ENCODE data around the gene C1orf167. TPM values are rescaled to one million over a fixed set of nuclear protein-coding genes. Genes with fewer than 3 reads are reported as not detected.

C1orf167 gene
- total RNA-seq, 2 donors from 2014 or later: 0.13 TPM; not detected in 1

GRCh38 chr1:11835441-11836225 lies 73.6 kb downstream of the C1orf167 start:
- peaks cover 6% of the 10 kb centered on the region for H3K4me1 Mint-ChIP-seq
- no peaks in the 10 kb centered on the region for H3K27me3 Mint-ChIP-seq
- H3K9me3 ChIP-seq (ENCODE audit: control insufficient read depth, low read length, poor library complexity, severe bottlenecking): no peaks in the 10 kb centered on the region
- H3K27ac Mint-ChIP-seq: no peak overlapping the region
- DNase-seq: no peak
- H3K36me3 Mint-ChIP-seq (ENCODE audit: low read depth): peaks cover 9% of the 10 kb centered on the region
- no peak for ATAC-seq
- H3K4me3 Mint-ChIP-seq: no peak overlapping the region

GRCh38 chr1:11836955-11837766 lies 75.2 kb downstream of the C1orf167 start:
- no peaks in the 10 kb centered on the region for H3K9me3 ChIP-seq (ENCODE audit: control insufficient read depth, low read length, poor library complexity, severe bottlenecking)
- no peak overlapping the region for H3K4me3 Mint-ChIP-seq
- DNase-seq: no peak
- peaks cover 6% of the 10 kb centered on the region for H3K4me1 Mint-ChIP-seq
- ATAC-seq: no peak
- no peaks in the 10 kb centered on the region for H3K27me3 Mint-ChIP-seq
- H3K36me3 Mint-ChIP-seq (ENCODE audit: low read depth): peaks cover 12% of the 10 kb centered on the region
- H3K27ac Mint-ChIP-seq: no peak overlapping the region

GRCh38 chr1:11837767-11838348 lies 75.9 kb downstream of the C1orf167 start:
- no peaks in the 10 kb centered on the region for H3K27me3 Mint-ChIP-seq
- ATAC-seq: no peak
- H3K27ac Mint-ChIP-seq: no peak overlapping the region
- no peaks in the 10 kb centered on the region for H3K9me3 ChIP-seq (ENCODE audit: control insufficient read depth, low read length, poor library complexity, severe bottlenecking)
- H3K4me1 Mint-ChIP-seq: peaks cover 9% of the 10 kb centered on the region
- DNase-seq: no peak
- H3K4me3 Mint-ChIP-seq: no peak overlapping the region
- peaks cover 11% of the 10 kb centered on the region for H3K36me3 Mint-ChIP-seq (ENCODE audit: low read depth)

GRCh38 chr1:11838349-11839272 lies 76.6 kb downstream of the C1orf167 start:
- H3K27ac Mint-ChIP-seq: peak overlapping the region; percentile 6
- peaks cover 12% of the 10 kb centered on the region for H3K4me1 Mint-ChIP-seq
- no peaks in the 10 kb centered on the region for H3K27me3 Mint-ChIP-seq
- peaks cover 11% of the 10 kb centered on the region for H3K36me3 Mint-ChIP-seq (ENCODE audit: low read depth)
- no peak overlapping the region for H3K4me3 Mint-ChIP-seq
- no peaks in the 10 kb centered on the region for H3K9me3 ChIP-seq (ENCODE audit: control insufficient read depth, low read length, poor library complexity, severe bottlenecking)
- ATAC-seq: peak; percentile 93
- DNase-seq: peak; percentile 55 to 72 (median 57)

Other genes starting within 250 kb of the C1orf167 start
- gene FBXO2, start 107.8 kb upstream of the C1orf167 start, total RNA-seq: 1 to 10 TPM; 1.3 to 2.2 TPM
- gene FBXO44, start 107.3 kb upstream of the C1orf167 start, total RNA-seq: 10 to 100 TPM; 36.2 to 36.5 TPM
- gene FBXO6, start 98.0 kb upstream of the C1orf167 start, total RNA-seq: 1 to 10 TPM; 2.7 to 4.2 TPM
- gene MAD2L2, start 81.0 kb upstream of the C1orf167 start, total RNA-seq: 10 to 100 TPM; 23.2 to 28.1 TPM
- gene DRAXIN, start 70.5 kb upstream of the C1orf167 start, total RNA-seq: under 1 TPM in 1 of 2 donors, not detected in 1; 0.17 TPM
- gene AGTRAP, start 26.1 kb upstream of the C1orf167 start, total RNA-seq: 10 to 100 TPM; 19.2 to 22.5 TPM
- 10 to 100 TPM; 31.5 to 35.1 TPM for gene MTHFR, start 43.8 kb downstream of the C1orf167 start, total RNA-seq
- 10 to 100 TPM; 11.7 to 13.8 TPM for gene CLCN6, start 44.0 kb downstream of the C1orf167 start, total RNA-seq
- not detected for gene NPPA, start 85.6 kb downstream of the C1orf167 start, total RNA-seq
- gene NPPB, start 96.8 kb downstream of the C1orf167 start, total RNA-seq: not detected
- 10 to 100 TPM; 17.5 to 20.6 TPM for gene KIAA2013, start 164.2 kb downstream of the C1orf167 start, total RNA-seq
- gene PLOD1, start 172.5 kb downstream of the C1orf167 start, total RNA-seq: 1 to 10 TPM; 2.8 to 3.0 TPM
- 10 to 100 TPM; 34.7 to 46.4 TPM for gene MFN2, start 218.3 kb downstream of the C1orf167 start, total RNA-seq